Retinal pigment epithelial cell (primary cell): Measurements from ENCODE around the gene COL4A1.
A peak's percentile ranks its signal among the peaks of the same experiment; 100 is the strongest.

ENCODE experiments used
- DNase-seq: peaks from one replicate; pipeline ENCODE4 v3.0.0-alpha.2; 2010; ENCODE audit warnings: low read depth
- H3K4me3 ChIP-seq: 2 replicates; pipeline ENCODE4 v1.5.1; 2011; ENCODE audit warnings: mild to moderate bottlenecking, low read length, control low read depth, moderate library complexity
- CTCF ChIP-seq: conservative IDR thresholded peaks from 2 replicates; pipeline ENCODE4 v1.5.1; 2011; ENCODE audit warnings: low read depth, low read length, control low read depth, inconsistent platforms

COL4A1 gene

GRCh38 chr13:110138700-110139036, 168.3 kb downstream of the COL4A1 start:
- peak overlapping the region; percentile 67 for H3K4me3 ChIP-seq
- no peak for DNase-seq
- peak; percentile 13 for TF ChIP-seq CTCF

- peak overlapping the region; percentile 67 for H3K4me3 ChIP-seq
These were observed 168.8 kb downstream of the COL4A1 start for GRCh38 chr13:110138010-110138699.

GRCh38 chr13:110137680-110138009, 169.3 kb downstream of the COL4A1 start:
- peak; percentile 53 for TF ChIP-seq CTCF
- no peak for DNase-seq
- H3K4me3 ChIP-seq, result peak overlapping the region; percentile 67

More at GRCh38 chr13:110138010-110138699, 168.8 kb downstream of the COL4A1 start:
- no peak for TF ChIP-seq CTCF
- DNase-seq, result no peak

- no peak for DNase-seq
- peak overlapping the region; percentile 67 for H3K4me3 ChIP-seq
These were observed 170.0 kb downstream of the COL4A1 start for GRCh38 chr13:110136660-110137585.

GRCh38 chr13:110135977-110136597, 170.9 kb downstream of the COL4A1 start:
- no peak for TF ChIP-seq CTCF
- H3K4me3 ChIP-seq, result no peak overlapping the region
- no peak for DNase-seq

More at GRCh38 chr13:110136660-110137585, 170.0 kb downstream of the COL4A1 start:
- no peak for TF ChIP-seq CTCF

GRCh38 chr13:110134801-110135200, 172.2 kb downstream of the COL4A1 start:
- H3K4me3 ChIP-seq, result no peak overlapping the region
- no peak for TF ChIP-seq CTCF
- DNase-seq, result no peak
